ENCODE measurements around the gene ADCY4.

DNA sequence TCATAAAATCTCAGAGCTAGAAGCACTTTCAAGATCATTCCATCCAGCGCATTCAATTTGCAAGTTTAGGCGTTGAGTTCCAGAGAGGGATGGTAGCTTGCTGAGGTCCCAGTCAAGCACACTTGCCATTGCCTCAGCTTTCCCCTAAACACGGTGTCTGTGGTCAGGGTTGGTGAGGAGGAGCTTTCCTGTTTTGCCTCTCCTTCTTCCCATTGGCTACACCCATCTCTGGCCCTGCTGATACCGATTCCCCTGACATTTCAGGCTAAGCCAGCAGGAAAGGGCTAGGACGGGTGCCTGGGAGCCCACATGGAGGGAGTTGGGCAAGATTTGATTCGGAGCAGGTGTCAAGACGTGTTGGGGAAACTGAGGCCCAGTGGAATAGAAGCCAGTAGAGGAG, 42.3 kb upstream of the ADCY4 start:
- TF ChIP-seq, protein P1, sequence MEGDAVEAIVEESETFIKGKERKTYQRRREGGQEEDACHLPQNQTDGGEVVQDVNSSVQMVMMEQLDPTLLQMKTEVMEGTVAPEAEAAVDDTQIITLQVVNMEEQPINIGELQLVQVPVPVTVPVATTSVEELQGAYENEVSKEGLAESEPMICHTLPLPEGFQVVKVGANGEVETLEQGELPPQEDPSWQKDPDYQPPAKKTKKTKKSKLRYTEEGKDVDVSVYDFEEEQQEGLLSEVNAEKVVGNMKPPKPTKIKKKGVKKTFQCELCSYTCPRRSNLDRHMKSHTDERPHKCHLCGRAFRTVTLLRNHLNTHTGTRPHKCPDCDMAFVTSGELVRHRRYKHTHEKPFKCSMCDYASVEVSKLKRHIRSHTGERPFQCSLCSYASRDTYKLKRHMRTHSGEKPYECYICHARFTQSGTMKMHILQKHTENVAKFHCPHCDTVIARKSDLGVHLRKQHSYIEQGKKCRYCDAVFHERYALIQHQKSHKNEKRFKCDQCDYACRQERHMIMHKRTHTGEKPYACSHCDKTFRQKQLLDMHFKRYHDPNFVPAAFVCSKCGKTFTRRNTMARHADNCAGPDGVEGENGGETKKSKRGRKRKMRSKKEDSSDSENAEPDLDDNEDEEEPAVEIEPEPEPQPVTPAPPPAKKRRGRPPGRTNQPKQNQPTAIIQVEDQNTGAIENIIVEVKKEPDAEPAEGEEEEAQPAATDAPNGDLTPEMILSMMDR (IDR thresholded peaks at IDR 0.05; ENCODE audit: low read depth, low read length): no peak
- TF ChIP-seq, protein P2, sequence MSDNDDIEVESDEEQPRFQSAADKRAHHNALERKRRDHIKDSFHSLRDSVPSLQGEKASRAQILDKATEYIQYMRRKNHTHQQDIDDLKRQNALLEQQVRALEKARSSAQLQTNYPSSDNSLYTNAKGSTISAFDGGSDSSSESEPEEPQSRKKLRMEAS (IDR thresholded peaks at IDR 0.05; ENCODE audit: low read depth, low read length): no peak
